GM12878 (cell line): Measurements from ENCODE around the gene IL23R. TPM values are rescaled to one million over a fixed set of nuclear protein-coding genes. Genes with fewer than 3 reads are reported as not detected.

Experiments
- PKNOX1 ChIP-seq: fragments of 450-650 bp; IDR thresholded peaks from 2 replicates; pipeline ENCODE4 v1.6.1; 2016; ENCODE audit warnings: mild to moderate bottlenecking
- polyA plus RNA-seq, 11 experiments: library from polyadenylated mRNA; depleted of rRNA in 4 of 11; unstranded in 6 of 11; stranded (reverse) in 5 of 11; fragments of >200 nt; fragmentation: Nextera tagmentation in 4 of 11; fragmentation: Illumina TruSeq in 1 of 11; extraction: Ambion mirVana in 4 of 11; extraction: Trizol in 1 of 11; gene quantifications; 1 replicate in 1 of 11; 2 replicates in 10 of 11; pipeline versions ENCODE4 v1.2.1 to v1.2.3, GENCODE V29; 2011 to 2016; ENCODE audit warnings: inconsistent platforms in 2 of 11, missing spikeins in 2 of 11, low read depth in 1 of 11
- total RNA-seq, 4 experiments: library from RNA; depleted of rRNA in 3 of 4; stranded (reverse); fragments of >200 nt in 3 of 4; fragmentation: Illumina TruSeq in 1 of 4; extraction: Trizol in 1 of 4; gene quantifications; 2 replicates each; pipeline versions ENCODE4 v1.2.1 to v1.2.3, GENCODE V29; 2013 to 2021
- TF ChIP-seq, protein P1 (sequence below): IDR thresholded peaks from 2 replicates; pipeline ENCODE4 v1.6.1; 2012; ENCODE audit warnings: low read depth, low read length, improper control_type of control experiment
- TF ChIP-seq, protein P2 (sequence below): fragments of 450-650 bp; IDR thresholded peaks from 2 replicates; pipeline ENCODE4 v1.6.1; 2017; ENCODE audit warnings: mild to moderate bottlenecking, moderate library complexity
- TF ChIP-seq, protein P3 (sequence below): fragments of 450-650 bp; IDR thresholded peaks from 2 replicates; pipeline ENCODE4 v1.6.1; 2014; ENCODE audit warnings: mild to moderate bottlenecking

The IL23R gene
- total and polyA plus RNA-seq, 10 of the 15 experiments (the other 5 are each of a cell fraction or from before 2014, with no cell fraction given) = 0.16 to 6.4 (median 0.59) TPM

- TF ChIP-seq, protein P1, sequence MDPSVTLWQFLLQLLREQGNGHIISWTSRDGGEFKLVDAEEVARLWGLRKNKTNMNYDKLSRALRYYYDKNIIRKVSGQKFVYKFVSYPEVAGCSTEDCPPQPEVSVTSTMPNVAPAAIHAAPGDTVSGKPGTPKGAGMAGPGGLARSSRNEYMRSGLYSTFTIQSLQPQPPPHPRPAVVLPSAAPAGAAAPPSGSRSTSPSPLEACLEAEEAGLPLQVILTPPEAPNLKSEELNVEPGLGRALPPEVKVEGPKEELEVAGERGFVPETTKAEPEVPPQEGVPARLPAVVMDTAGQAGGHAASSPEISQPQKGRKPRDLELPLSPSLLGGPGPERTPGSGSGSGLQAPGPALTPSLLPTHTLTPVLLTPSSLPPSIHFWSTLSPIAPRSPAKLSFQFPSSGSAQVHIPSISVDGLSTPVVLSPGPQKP = no peak
- TF ChIP-seq, protein P2, sequence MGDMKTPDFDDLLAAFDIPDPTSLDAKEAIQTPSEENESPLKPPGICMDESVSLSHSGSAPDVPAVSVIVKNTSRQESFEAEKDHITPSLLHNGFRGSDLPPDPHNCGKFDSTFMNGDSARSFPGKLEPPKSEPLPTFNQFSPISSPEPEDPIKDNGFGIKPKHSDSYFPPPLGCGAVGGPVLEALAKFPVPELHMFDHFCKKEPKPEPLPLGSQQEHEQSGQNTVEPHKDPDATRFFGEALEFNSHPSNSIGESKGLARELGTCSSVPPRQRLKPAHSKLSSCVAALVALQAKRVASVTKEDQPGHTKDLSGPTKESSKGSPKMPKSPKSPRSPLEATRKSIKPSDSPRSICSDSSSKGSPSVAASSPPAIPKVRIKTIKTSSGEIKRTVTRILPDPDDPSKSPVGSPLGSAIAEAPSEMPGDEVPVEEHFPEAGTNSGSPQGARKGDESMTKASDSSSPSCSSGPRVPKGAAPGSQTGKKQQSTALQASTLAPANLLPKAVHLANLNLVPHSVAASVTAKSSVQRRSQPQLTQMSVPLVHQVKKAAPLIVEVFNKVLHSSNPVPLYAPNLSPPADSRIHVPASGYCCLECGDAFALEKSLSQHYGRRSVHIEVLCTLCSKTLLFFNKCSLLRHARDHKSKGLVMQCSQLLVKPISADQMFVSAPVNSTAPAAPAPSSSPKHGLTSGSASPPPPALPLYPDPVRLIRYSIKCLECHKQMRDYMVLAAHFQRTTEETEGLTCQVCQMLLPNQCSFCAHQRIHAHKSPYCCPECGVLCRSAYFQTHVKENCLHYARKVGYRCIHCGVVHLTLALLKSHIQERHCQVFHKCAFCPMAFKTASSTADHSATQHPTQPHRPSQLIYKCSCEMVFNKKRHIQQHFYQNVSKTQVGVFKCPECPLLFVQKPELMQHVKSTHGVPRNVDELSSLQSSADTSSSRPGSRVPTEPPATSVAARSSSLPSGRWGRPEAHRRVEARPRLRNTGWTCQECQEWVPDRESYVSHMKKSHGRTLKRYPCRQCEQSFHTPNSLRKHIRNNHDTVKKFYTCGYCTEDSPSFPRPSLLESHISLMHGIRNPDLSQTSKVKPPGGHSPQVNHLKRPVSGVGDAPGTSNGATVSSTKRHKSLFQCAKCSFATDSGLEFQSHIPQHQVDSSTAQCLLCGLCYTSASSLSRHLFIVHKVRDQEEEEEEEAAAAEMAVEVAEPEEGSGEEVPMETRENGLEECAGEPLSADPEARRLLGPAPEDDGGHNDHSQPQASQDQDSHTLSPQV = no peak
- no peak for TF ChIP-seq PKNOX1
- TF ChIP-seq, protein P3, sequence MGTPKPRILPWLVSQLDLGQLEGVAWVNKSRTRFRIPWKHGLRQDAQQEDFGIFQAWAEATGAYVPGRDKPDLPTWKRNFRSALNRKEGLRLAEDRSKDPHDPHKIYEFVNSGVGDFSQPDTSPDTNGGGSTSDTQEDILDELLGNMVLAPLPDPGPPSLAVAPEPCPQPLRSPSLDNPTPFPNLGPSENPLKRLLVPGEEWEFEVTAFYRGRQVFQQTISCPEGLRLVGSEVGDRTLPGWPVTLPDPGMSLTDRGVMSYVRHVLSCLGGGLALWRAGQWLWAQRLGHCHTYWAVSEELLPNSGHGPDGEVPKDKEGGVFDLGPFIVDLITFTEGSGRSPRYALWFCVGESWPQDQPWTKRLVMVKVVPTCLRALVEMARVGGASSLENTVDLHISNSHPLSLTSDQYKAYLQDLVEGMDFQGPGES = no peak
- TF ChIP-seq, all 136 proteins: peak for 0
Observed at GRCh38 chr1:67120855-67121619, 45.2 kb upstream of the IL23R start (continued).
